Cardiac muscle cell (in vitro differentiated cells and primary cell): ENCODE measurements around the gene TCF4. TPM values are rescaled to one million over a fixed set of nuclear protein-coding genes. Genes with fewer than 3 reads are reported as not detected.

Experiments used
- DNase-seq, 2 donors: peaks; one replicate each; pipeline versions ENCODE4 v3.0.0 to v3.0.0-alpha.2; 2010 to 2017; ENCODE audit warnings: low read depth in 1 of 2, low spot score in 1 of 2
- H3K27ac ChIP-seq: fragments of 200-600 bp; sonication (generic); 2 replicates; pipeline ENCODE4 v1.5.1; 2016
- H3K27me3 ChIP-seq: fragments of 200-600 bp; sonication (generic); 2 replicates; pipeline ENCODE4 v1.6.0; 2016; ENCODE audit warnings: control low read depth
- H3K36me3 ChIP-seq: fragments of 200-600 bp; sonication (generic); 2 replicates; pipeline ENCODE4 v1.5.1; 2016; ENCODE audit warnings: control low read depth
- H3K4me1 ChIP-seq: fragments of 200-600 bp; sonication (generic); 2 replicates; pipeline ENCODE4 v1.8.1; 2017; ENCODE audit warnings: low read depth, mild to moderate bottlenecking, mixed run types
- H3K4me3 ChIP-seq: fragments of 200-600 bp; sonication (generic); 2 replicates; pipeline ENCODE4 v1.5.1; 2016; ENCODE audit warnings: mild to moderate bottlenecking
- H3K9me3 ChIP-seq: fragments of 200-600 bp; sonication (generic); 2 replicates; pipeline ENCODE4 v1.5.1; 2017; ENCODE audit warnings: low read depth, mild to moderate bottlenecking, control low read depth
- polyA plus RNA-seq: library from polyadenylated mRNA; unstranded; fragments of >200 nt; fragmentation: Nextera tagmentation; extraction: Ambion mirVana; gene quantifications from 2 replicates; pipeline ENCODE4 v1.2.1, GENCODE V29; 2016
- total RNA-seq: library from RNA; depleted of rRNA; stranded (reverse); fragments of >200 nt; gene quantifications from 2 replicates; pipeline ENCODE4 v1.2.3, GENCODE V29; 2016
- TF ChIP-seq, protein P1 (sequence below): IDR thresholded peaks from 2 replicates; pipeline ENCODE4 v1.5.1; 2012; ENCODE audit warnings: low read depth, mild to moderate bottlenecking, low read length

Gene TCF4
- total and polyA plus RNA-seq, 2 experiments from 2014 or later: 38.3 to 59.2 TPM

DNA sequence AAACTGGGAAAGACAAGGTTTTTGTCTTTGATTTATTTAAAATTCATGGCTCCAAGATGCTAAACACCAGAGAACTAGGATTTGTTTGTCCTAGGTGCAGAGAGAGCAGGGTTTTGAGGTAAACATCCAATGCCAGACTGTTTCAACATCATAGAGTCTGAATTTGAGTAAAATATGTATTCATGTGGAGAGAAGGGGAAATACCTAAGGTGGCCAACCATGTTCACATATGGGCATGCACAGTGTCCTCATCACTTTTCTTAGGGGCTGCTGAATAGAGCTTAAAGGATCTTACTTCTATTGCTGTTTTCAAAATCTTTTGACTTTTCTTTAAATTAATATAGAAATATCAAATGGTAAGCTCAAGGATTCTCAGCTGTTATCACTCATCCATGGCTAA lies 341.7 kb downstream of the TCF4 start:
- Histone ChIP-seq H3K27me3 (no peaks in the 10 kb centered on the region), H3K4me3 (no peak overlapping the region), H3K27ac (no peak overlapping the region), H3K4me1 (no peaks in the 10 kb centered on the region), H3K9me3 (no peaks in the 10 kb centered on the region), H3K36me3 (peaks cover 4% of the 10 kb centered on the region)
- no peak for DNase-seq
- TF ChIP-seq, protein P1, sequence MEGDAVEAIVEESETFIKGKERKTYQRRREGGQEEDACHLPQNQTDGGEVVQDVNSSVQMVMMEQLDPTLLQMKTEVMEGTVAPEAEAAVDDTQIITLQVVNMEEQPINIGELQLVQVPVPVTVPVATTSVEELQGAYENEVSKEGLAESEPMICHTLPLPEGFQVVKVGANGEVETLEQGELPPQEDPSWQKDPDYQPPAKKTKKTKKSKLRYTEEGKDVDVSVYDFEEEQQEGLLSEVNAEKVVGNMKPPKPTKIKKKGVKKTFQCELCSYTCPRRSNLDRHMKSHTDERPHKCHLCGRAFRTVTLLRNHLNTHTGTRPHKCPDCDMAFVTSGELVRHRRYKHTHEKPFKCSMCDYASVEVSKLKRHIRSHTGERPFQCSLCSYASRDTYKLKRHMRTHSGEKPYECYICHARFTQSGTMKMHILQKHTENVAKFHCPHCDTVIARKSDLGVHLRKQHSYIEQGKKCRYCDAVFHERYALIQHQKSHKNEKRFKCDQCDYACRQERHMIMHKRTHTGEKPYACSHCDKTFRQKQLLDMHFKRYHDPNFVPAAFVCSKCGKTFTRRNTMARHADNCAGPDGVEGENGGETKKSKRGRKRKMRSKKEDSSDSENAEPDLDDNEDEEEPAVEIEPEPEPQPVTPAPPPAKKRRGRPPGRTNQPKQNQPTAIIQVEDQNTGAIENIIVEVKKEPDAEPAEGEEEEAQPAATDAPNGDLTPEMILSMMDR: no peak

DNA sequence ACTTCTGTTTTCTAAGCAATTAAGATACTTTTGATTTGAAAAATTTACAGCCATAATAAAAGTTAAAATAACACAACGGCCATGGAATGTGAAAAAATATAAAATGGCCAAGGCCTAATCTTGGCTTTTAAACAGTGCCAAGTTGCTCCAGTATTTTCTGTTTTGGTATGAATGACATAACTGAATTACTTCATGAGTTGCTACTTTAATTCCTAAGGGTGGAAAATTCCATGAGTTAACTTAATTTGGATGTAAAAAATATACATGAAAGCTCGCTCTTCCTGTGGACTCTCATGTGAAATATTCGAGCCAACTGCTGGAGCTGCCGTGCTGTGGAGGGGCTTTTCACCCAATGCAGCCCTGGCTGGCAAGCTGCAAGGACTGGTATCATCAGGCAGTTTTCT lies 342.8 kb downstream of the TCF4 start:
- Histone ChIP-seq H3K27ac (no peak overlapping the region), H3K4me1 (no peaks in the 10 kb centered on the region), H3K4me3 (no peak overlapping the region), H3K36me3 (peaks cover 4% of the 10 kb centered on the region), H3K27me3 (no peaks in the 10 kb centered on the region), H3K9me3 (no peaks in the 10 kb centered on the region)
- TF ChIP-seq, protein P1: no peak
- DNase-seq: no peak

DNA sequence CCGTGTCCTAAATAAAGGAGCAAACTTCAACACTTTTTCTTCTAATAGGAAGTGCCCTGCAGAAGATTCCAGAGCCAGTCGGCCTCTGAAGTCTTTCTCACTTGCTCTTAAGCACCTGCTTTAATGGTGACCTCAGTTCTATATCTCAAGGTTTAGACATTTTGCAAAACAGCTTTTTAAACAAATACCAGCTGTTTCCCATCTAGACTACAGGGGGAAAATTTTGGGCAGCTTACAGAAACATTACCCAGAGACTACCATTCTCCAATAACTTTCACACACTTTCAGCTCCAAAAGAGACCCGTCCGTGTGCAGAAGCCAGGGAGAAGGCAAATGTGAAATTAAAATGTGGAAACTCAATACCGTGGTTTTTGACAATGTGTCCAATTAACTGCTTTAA lies 343.4 kb downstream of the TCF4 start:
- Histone ChIP-seq H3K36me3 (peaks cover 4% of the 10 kb centered on the region), H3K27ac (no peak overlapping the region), H3K9me3 (no peaks in the 10 kb centered on the region)

DNA sequence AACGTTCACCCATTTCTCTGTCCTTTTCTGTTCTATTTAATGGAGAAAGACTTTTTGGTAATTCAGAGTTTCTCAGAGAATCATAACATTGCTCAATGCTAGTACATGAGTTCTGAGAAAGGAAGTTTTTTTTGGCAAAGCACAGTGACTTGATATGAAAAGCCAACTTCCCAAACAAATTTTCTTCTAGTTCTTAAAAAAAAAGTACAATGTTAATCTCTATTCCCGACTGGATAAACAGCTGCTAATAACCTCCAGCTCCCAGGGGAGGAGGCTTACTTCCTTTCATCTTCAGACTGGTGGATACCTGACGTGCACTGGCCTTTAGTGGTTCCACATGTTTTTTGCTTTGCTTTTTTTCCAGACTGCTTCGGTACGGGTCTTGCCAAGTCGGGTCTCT lies 344.1 kb downstream of the TCF4 start:
- H3K36me3 ChIP-seq: peaks cover 4% of the 10 kb centered on the region
- H3K4me1 ChIP-seq: peaks cover 5% of the 10 kb centered on the region
- no peak overlapping the region for H3K27ac ChIP-seq
- peak in 1 of 2 donors; percentile 85 for DNase-seq
- H3K27me3 ChIP-seq: no peaks in the 10 kb centered on the region
- H3K9me3 ChIP-seq: no peaks in the 10 kb centered on the region
- no peak overlapping the region for H3K4me3 ChIP-seq
- TF ChIP-seq, protein P1: no peak

More for the DNA sequence above, 343.4 kb downstream of the TCF4 start:
- peak in 1 of 2 donors; percentile 38 for DNase-seq
- TF ChIP-seq, protein P1: no peak
- Histone ChIP-seq H3K4me1 (peaks cover 5% of the 10 kb centered on the region), H3K4me3 (no peak overlapping the region), H3K27me3 (no peaks in the 10 kb centered on the region)

DNA sequence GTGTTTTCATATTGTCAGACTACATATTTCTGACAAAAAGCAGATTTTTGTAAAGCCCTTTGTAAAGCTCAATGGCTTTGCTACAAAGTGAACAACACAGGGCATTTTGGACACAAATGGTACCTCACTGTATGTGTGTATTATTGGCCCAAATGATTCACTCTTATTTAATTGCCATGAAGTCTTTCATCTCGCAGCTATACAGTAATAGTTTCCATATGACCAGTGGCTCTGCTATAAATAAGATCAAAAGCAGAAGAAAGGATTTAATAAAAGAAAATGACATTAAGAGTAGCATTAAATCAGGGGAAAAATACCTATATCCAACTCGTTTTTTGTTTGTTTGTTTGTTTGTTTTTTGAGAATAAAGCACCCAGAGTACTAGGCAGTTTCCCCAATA lies 344.7 kb downstream of the TCF4 start:
- Histone ChIP-seq H3K27ac (no peak overlapping the region), H3K36me3 (peaks cover 4% of the 10 kb centered on the region), H3K9me3 (no peaks in the 10 kb centered on the region), H3K27me3 (no peaks in the 10 kb centered on the region), H3K4me1 (peaks cover 5% of the 10 kb centered on the region), H3K4me3 (no peak overlapping the region)
- TF ChIP-seq, protein P1: no peak
- no peak for DNase-seq

DNA sequence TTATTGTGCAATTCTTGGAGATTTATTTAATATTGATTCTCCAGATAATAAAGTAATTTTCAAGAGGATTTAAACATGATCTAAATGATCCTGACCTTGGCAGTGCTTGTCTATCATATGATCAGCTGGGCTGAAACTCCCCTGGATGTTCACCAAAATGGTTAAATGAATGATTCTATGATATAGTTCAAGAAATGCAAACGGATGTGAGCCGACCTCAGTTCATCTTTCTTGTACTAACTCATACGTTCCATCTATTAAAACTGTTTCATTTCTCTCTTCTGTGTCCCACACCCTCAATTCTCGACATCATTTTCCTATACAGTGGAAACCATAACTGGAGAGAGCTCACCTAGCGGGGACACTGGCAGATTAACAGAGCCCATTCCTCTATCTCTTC lies 347.0 kb downstream of the TCF4 start:
- Histone ChIP-seq H3K27me3 (no peaks in the 10 kb centered on the region), H3K27ac (no peak overlapping the region), H3K36me3 (peaks cover 4% of the 10 kb centered on the region), H3K4me1 (peaks cover 5% of the 10 kb centered on the region), H3K9me3 (no peaks in the 10 kb centered on the region), H3K4me3 (no peak overlapping the region)
- TF ChIP-seq, protein P1: no peak
- no peak for DNase-seq
